Retinal pigment epithelial cell (primary cell): Measurements from ENCODE around the gene DUSP10.

ENCODE experiments used
- DNase-seq: peaks from one replicate; pipeline ENCODE4 v3.0.0-alpha.2; 2010; ENCODE audit warnings: low read depth
- H3K4me3 ChIP-seq: 2 replicates; pipeline ENCODE4 v1.5.1; 2011; ENCODE audit warnings: mild to moderate bottlenecking, low read length, control low read depth, moderate library complexity
- CTCF ChIP-seq: conservative IDR thresholded peaks from 2 replicates; pipeline ENCODE4 v1.5.1; 2011; ENCODE audit warnings: low read depth, low read length, control low read depth, inconsistent platforms

DUSP10 gene

GRCh38 chr1:221714227-221715152 is 27.4 kb downstream of the DUSP10 start:
- no peak overlapping the region for H3K4me3 ChIP-seq
- DNase-seq = peak; percentile 77

GRCh38 chr1:221712776-221713431 is 29.0 kb downstream of the DUSP10 start:
- no peak for DNase-seq
- TF ChIP-seq CTCF = no peak
- H3K4me3 ChIP-seq = no peak overlapping the region

More at GRCh38 chr1:221714227-221715152, 27.4 kb downstream of the DUSP10 start:
- no peak for TF ChIP-seq CTCF

- peak; percentile 80 for DNase-seq
- no peak overlapping the region for H3K4me3 ChIP-seq
- TF ChIP-seq CTCF = no peak
These were observed 29.6 kb downstream of the DUSP10 start for GRCh38 chr1:221712198-221712684.

GRCh38 chr1:221711656-221712055 is 30.2 kb downstream of the DUSP10 start:
- no peak overlapping the region for H3K4me3 ChIP-seq
- no peak for DNase-seq
- no peak for TF ChIP-seq CTCF

GRCh38 chr1:221711063-221711577 is 30.8 kb downstream of the DUSP10 start:
- no peak overlapping the region for H3K4me3 ChIP-seq
- DNase-seq = no peak
- TF ChIP-seq CTCF = no peak

GRCh38 chr1:221709854-221710253 is 32.0 kb downstream of the DUSP10 start:
- TF ChIP-seq CTCF = no peak
- no peak for DNase-seq
- no peak overlapping the region for H3K4me3 ChIP-seq
